OCI-LY7 (cell line): ENCODE results near the gene TMEM272. TPM values are rescaled to one million over a fixed set of nuclear protein-coding genes. Genes with fewer than 3 reads are reported as not detected.

ENCODE experiments used
- BruUV-seq: library from RNA; stranded (reverse); fragments of 400-500 nt; replicated peaks from 2 replicates; lab custom pipeline; 2021; lab: Mats Ljungman, UMichigan
- CTCF ChIA-PET: fragments of 300-600 bp; sonication (Branson Sonifier 250); formaldehyde crosslinking; loops from one replicate; lab custom pipeline; 2022; ENCODE audit warnings: antibody characterized with exemption; ENCODE audit not compliant: unreplicated experiment; lab: Charles Lee
- POLR2A ChIA-PET: fragments of 300-600 bp; sonication (Branson Sonifier 250); formaldehyde crosslinking; loops from one replicate; lab custom pipeline; 2022; ENCODE audit warnings: antibody characterized with exemption; lab: Charles Lee
- DNase-seq: peaks from one replicate; pipeline ENCODE4 v3.0.0-alpha.2; 2015; ENCODE audit warnings: low spot score
- H2AFZ ChIP-seq: fragments of 200-600 bp; sonication (generic), shearing (Covaris generic); 2 replicates; pipeline ENCODE4 v1.6.1; 2014; ENCODE audit warnings: mild to moderate bottlenecking, antibody characterized with exemption, low read length, moderate library complexity
- H3K27ac ChIP-seq: fragments of 200-600 bp; sonication (generic); 2 replicates; pipeline ENCODE4 v1.5.1; 2014; ENCODE audit warnings: mixed run types, low read depth, mild to moderate bottlenecking, moderate library complexity, low read length, inconsistent platforms; ENCODE audit not compliant: poor library complexity, severe bottlenecking
- H3K36me3 ChIP-seq: fragments of 200-600 bp; sonication (generic); 2 replicates; pipeline ENCODE4 v1.6.1; 2014; ENCODE audit warnings: mild to moderate bottlenecking, antibody characterized with exemption, low read length, moderate library complexity, mixed read lengths; ENCODE audit not compliant: insufficient read depth
- H3K4me1 ChIP-seq: fragments of 200-600 bp; sonication (generic); 2 replicates; pipeline ENCODE4 v1.5.1; 2014; ENCODE audit warnings: mild to moderate bottlenecking, low read length; ENCODE audit not compliant: insufficient read depth, poor library complexity, severe bottlenecking
- H3K4me2 ChIP-seq: fragments of 200-600 bp; sonication (generic); 2 replicates; pipeline ENCODE4 v1.6.1; 2014; ENCODE audit warnings: mild to moderate bottlenecking, low read length
- H3K4me3 ChIP-seq: fragments of 200-600 bp; sonication (generic); 2 replicates; pipeline ENCODE4 v1.5.1; 2014; ENCODE audit warnings: mild to moderate bottlenecking, low read depth, low read length; ENCODE audit not compliant: poor library complexity, severe bottlenecking
- H3K79me2 ChIP-seq: fragments of 200-600 bp; sonication (generic); 2 replicates; pipeline ENCODE4 v1.6.1; 2016; ENCODE audit warnings: low read depth, mild to moderate bottlenecking, low read length, moderate library complexity, mixed read lengths; ENCODE audit not compliant: insufficient read depth
- H3K9me2 ChIP-seq: fragments of 200-600 bp; sonication (generic); 2 replicates; pipeline ENCODE4 v1.6.1; 2016; ENCODE audit warnings: mild to moderate bottlenecking, low read length, mixed read lengths; ENCODE audit not compliant: insufficient read depth
- H3K9me3 ChIP-seq: fragments of 200-600 bp; sonication (generic); 2 replicates; pipeline ENCODE4 v1.6.1; 2014; ENCODE audit warnings: mild to moderate bottlenecking, mixed run types, low read length, mixed read lengths
- H4K20me1 ChIP-seq: fragments of 200-600 bp; sonication (generic); 2 replicates; pipeline ENCODE4 v1.6.1; 2014; ENCODE audit warnings: mild to moderate bottlenecking, antibody characterized with exemption, low read length, moderate library complexity, mixed read lengths; ENCODE audit not compliant: insufficient read depth
- CTCF ChIP-seq: fragments of 200-600 bp; sonication (generic); conservative IDR thresholded peaks from 2 replicates; pipeline ENCODE4 v1.5.1; 2014; ENCODE audit warnings: mild to moderate bottlenecking, antibody characterized with exemption, low read length, moderate library complexity, mixed read lengths
- EZH2phosphoT487 ChIP-seq: fragments of 200-600 bp; sonication (generic); IDR thresholded peaks from 2 replicates; pipeline ENCODE4 v1.6.1; 2018; ENCODE audit warnings: low read depth, borderline replicate concordance, mild to moderate bottlenecking, mixed run types, antibody characterized with exemption, low read length, moderate library complexity, mixed read lengths
- intact Hi-C: fragments of 100-400 bp; cut with micrococcal nuclease; formaldehyde crosslinking; loops from one replicate; pipeline ENCODE4 v1.10.0; 2022; ENCODE audit not compliant: unreplicated experiment
- total RNA-seq, 2 experiments: library from RNA; depleted of rRNA in 1 of 2; stranded (reverse); fragments of >200 nt in 1 of 2; shearing (Covaris generic) in 1 of 2; gene quantifications; 2 replicates each; pipeline ENCODE4 v1.2.3, GENCODE V29; 2014 to 2022

The TMEM272 gene
- total RNA-seq, 2 experiments from 2014 or later, result 0.41 to 0.46 TPM

DNA sequence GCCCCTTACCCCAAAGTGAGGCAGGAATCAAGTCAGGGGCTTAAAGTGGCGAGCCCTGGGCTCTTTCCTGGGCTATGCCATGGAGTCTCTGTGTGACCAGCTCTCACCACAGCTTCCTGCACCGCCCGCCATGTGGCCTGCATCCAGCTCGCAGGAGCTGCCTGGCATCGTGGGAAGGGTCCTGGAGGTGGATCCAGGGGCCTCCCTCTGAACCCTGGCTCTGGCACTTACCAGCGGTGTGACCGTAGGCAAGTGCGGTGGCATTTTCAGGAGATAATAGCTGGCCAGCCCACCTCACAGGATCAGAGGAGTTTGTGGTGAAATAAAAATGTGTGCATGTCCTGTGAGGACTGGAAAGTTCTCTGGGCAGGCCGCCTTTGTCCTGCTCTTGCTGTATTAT lies 67.1 kb downstream of the TMEM272 start:
- POLR2A ChIA-PET, result no interaction called here
- H3K4me2 ChIP-seq, result no peak overlapping the region
- H3K4me3 ChIP-seq, result no peak overlapping the region
- TF ChIP-seq CTCF (no peak), EZH2phosphoT487 (no peak)
- BruUV-seq, result no TSS peak
- no peak for DNase-seq
- CTCF ChIA-PET, result no interaction called here
- no peaks in the 10 kb centered on the region for H3K79me2 ChIP-seq
- intact Hi-C loops, result no loop called here
- H3K9me2 ChIP-seq, result no peaks in the 10 kb centered on the region
- peaks cover 11% of the 10 kb centered on the region for H3K4me1 ChIP-seq
- H3K36me3 ChIP-seq, result no peaks in the 10 kb centered on the region
- no peak overlapping the region for H2AFZ ChIP-seq
- H4K20me1 ChIP-seq, result no peaks in the 10 kb centered on the region
- H3K27ac ChIP-seq, result no peak overlapping the region
- H3K9me3 ChIP-seq, result no peaks in the 10 kb centered on the region

- CTCF ChIA-PET, result no interaction called here
- H2AFZ ChIP-seq, result no peak overlapping the region
- no peak overlapping the region for H3K27ac ChIP-seq
- no TSS peak for BruUV-seq
- TF ChIP-seq EZH2phosphoT487 (no peak), CTCF (no peak)
- intact Hi-C loops, result no loop called here
- no peaks in the 10 kb centered on the region for H3K9me3 ChIP-seq
- DNase-seq, result no peak
- H3K4me3 ChIP-seq, result no peak overlapping the region
- no peaks in the 10 kb centered on the region for H3K36me3 ChIP-seq
- H3K9me2 ChIP-seq, result no peaks in the 10 kb centered on the region
- H3K4me1 ChIP-seq, result peaks cover 4% of the 10 kb centered on the region
- POLR2A ChIA-PET, result no interaction called here
- H4K20me1 ChIP-seq, result no peaks in the 10 kb centered on the region
- H3K79me2 ChIP-seq, result no peaks in the 10 kb centered on the region
- H3K4me2 ChIP-seq, result no peak overlapping the region
Observed at GRCh38 chr13:51776179-51776578, 68.8 kb downstream of the TMEM272 start.

- H3K9me3 ChIP-seq, result no peaks in the 10 kb centered on the region
- no TSS peak for BruUV-seq
- no peaks in the 10 kb centered on the region for H4K20me1 ChIP-seq
- intact Hi-C loops, result no loop called here
- H3K79me2 ChIP-seq, result no peaks in the 10 kb centered on the region
- POLR2A ChIA-PET, result no interaction called here
- H3K36me3 ChIP-seq, result no peaks in the 10 kb centered on the region
- TF ChIP-seq CTCF, result no peak
- no peak for TF ChIP-seq EZH2phosphoT487
- H3K4me3 ChIP-seq, result no peak overlapping the region
- no peak overlapping the region for H2AFZ ChIP-seq
- no peak overlapping the region for H3K27ac ChIP-seq
- H3K9me2 ChIP-seq, result no peaks in the 10 kb centered on the region
- CTCF ChIA-PET, result no interaction called here
- peaks cover 9% of the 10 kb centered on the region for H3K4me1 ChIP-seq
- H3K4me2 ChIP-seq, result no peak overlapping the region
- DNase-seq, result no peak
Observed at GRCh38 chr13:51773515-51773914, 71.5 kb downstream of the TMEM272 start.
